Ovary (tissue), 9 donors: Measurements from ENCODE around the gene CEP162. TPM values are rescaled to one million over a fixed set of nuclear protein-coding genes. Genes with fewer than 3 reads are reported as not detected.
A peak's percentile ranks its signal among the peaks of the same experiment; 100 is the strongest.
"Not testable (repeated sequence)": the region's sequence is repeated elsewhere in the genome, so short reads cannot be mapped to it uniquely, and the experiment has no call there.

Experiments
- DNase-seq, 5 donors: peaks; one replicate each; pipeline ENCODE4 v3.0.0-alpha.2; 2019 to 2020
- H3K27ac ChIP-seq, 2 donors: fragments of 200-600 bp; one replicate each; pipeline versions ENCODE4 v1.5.1 to v1.8.0; 2019 to 2022
- H3K27me3 ChIP-seq: fragments of 200-600 bp; one replicate; pipeline ENCODE4 v1.8.0; 2022
- H3K36me3 ChIP-seq: fragments of 200-600 bp; sonication (generic); one replicate; pipeline ENCODE4 v1.5.1; 2019
- H3K4me1 ChIP-seq: one replicate; pipeline ENCODE4 v1.8.1; 2013; ENCODE audit warnings: mild to moderate bottlenecking, moderate library complexity; ENCODE audit not compliant: insufficient read depth
- H3K4me3 ChIP-seq: fragments of 200-600 bp; sonication (generic); one replicate; pipeline ENCODE4 v1.5.1; 2017
- H3K9me3 ChIP-seq, 2 donors: fragments of 200-600 bp in 1 of 2; sonication (generic) in 1 of 2; one replicate each; pipeline versions ENCODE4 v1.5.1 to v1.8.1; 2013 to 2019; ENCODE audit warnings: mild to moderate bottlenecking in 1 of 2, moderate library complexity in 1 of 2
- CTCF ChIP-seq, 3 donors: fragments of 450-650 bp in 2 of 3; fragments of 200-600 bp in 1 of 3; IDR thresholded peaks; one replicate each; pipeline versions ENCODE4 v1.5.1 to v1.8.0; 2016 to 2022; ENCODE audit warnings: antibody characterized with exemption in 3 of 3, mild to moderate bottlenecking in 1 of 3
- EP300 ChIP-seq: sonication (generic); formaldehyde crosslinking; IDR thresholded peaks from one replicate; pipeline ENCODE4 v1.6.1; 2017; ENCODE audit warnings: antibody characterized with exemption
- POLR2A ChIP-seq: fragments of 450-650 bp; IDR thresholded peaks from one replicate; pipeline ENCODE4 v1.6.1; 2017; ENCODE audit warnings: antibody characterized with exemption, mild to moderate bottlenecking, moderate library complexity
- WGBS, 3 donors: extraction: QIAGEN DNeasy Blood & Tissue Kit in 1 of 3; methylation state at CpG; one replicate each; pipeline versions ENCODE4 v1.1.5 to v1.1.7; 2013 to 2017; 5-methylcytosine and 5-hydroxymethylcytosine counted together
- intact Hi-C, 4 donors: fragments of 100-400 bp; cut with DNase I; formaldehyde crosslinking; loops; one replicate each; pipeline versions ENCODE4 v1.11.0 to v1.15.1; 2022 to 2023
- polyA plus RNA-seq, 2 donors: library from polyadenylated mRNA; stranded (reverse); fragments of 200-250 nt in 1 of 2; fragments of 350-450 nt in 1 of 2; fragmentation: Illumina TruSeq in 1 of 2; extraction: RNeasy Lipid Tissue Mini Kit (QIAGEN cat#74804) in 1 of 2; gene quantifications; one replicate each; pipeline ENCODE4 v1.2.3, GENCODE V29; 2013 to 2014
- total RNA-seq, 7 donors: library from RNA; depleted of rRNA in 2 of 7; stranded (reverse); fragments of >200 nt in 2 of 7; fragmentation: NEBNext Ultra II Directional in 3 of 7; extraction: Animal tissue kit (Norgen Biotek cat#: 25700) in 3 of 7; gene quantifications; one replicate each; pipeline versions ENCODE4 v1.1.0 to v1.2.4, GENCODE V29; 2016 to 2023
- donor health status: DM: no; HTN: no; CAD: no; lungs with moderate emphysema.
- donor health status: DM: no; HTN: no; CAD: no.
- donor health status: Bipolar disorder and iron deficiency.
- donor health status: DM: yes; HTN: yes; CAD: no.
- donor health status: DM: no; HTN: no; CAD: no.
- donor health status: DM: yes; HTN: yes; CAD: no.

CEP162 gene
- total and polyA plus RNA-seq, 9 donors = 5.3 to 16.8 (median 9.7) TPM

DNA sequence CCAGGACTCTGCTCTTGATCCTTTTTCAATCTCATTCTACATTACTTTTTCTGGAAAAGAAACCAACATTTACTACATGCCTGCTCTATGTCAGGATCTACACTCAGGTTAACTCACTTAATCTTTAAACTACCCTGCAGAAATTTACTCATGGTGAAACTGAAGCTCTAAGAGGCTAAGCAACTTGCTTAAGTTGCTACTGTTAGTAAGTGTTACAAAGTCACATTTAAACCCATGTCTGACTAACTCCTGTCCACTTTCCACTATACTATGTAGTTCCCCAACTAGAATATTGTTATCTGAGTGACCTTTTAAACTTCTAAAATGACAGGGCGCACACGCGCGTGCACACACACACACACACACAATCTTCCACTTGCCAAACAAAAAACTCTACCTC, 5.0 kb downstream of the CEP162 start:
- H3K36me3 ChIP-seq = no peaks in the 10 kb centered on the region
- H3K27ac ChIP-seq = no peak overlapping the region
- no peak for DNase-seq
- intact Hi-C loops = loop anchor here in 2 of 4 donors (10.0 kb wide), 2 partner anchors 328 to 338 kb away; no protein-coding TSS in a partner anchor
- no peaks in the 10 kb centered on the region for H3K9me3 ChIP-seq
- H3K4me1 ChIP-seq = peaks cover 1% of the 10 kb centered on the region
- no peaks in the 10 kb centered on the region for H3K27me3 ChIP-seq
- no peak for TF ChIP-seq EP300
- no peak for TF ChIP-seq POLR2A
- no peak for TF ChIP-seq CTCF (IDR thresholded peaks at IDR 0.05)
- H3K4me3 ChIP-seq = no peak overlapping the region
- WGBS, 3 donors = 90 to 91% (median 90%) methylated on average over 4 of the region's 4 CpGs

- H3K36me3 ChIP-seq = no peaks in the 10 kb centered on the region
- no peak for TF ChIP-seq POLR2A
- TF ChIP-seq EP300 = no peak
- peak in 1 of 3 donors; percentile 18 for TF ChIP-seq CTCF (IDR thresholded peaks at IDR 0.05)
- no peak for DNase-seq
- H3K27me3 ChIP-seq = no peaks in the 10 kb centered on the region
- no peak overlapping the region for H3K4me3 ChIP-seq
- intact Hi-C loops = loop anchor here in 2 of 4 donors (10.0 kb wide), 2 partner anchors 326 to 336 kb away; no protein-coding TSS in a partner anchor
- no peaks in the 10 kb centered on the region for H3K4me1 ChIP-seq
- H3K9me3 ChIP-seq = no peaks in the 10 kb centered on the region
- no peak overlapping the region for H3K27ac ChIP-seq
- WGBS, 3 donors = 71 to 78% (median 73%) methylated on average over 3 of the region's 3 CpGs
Observed at GRCh38 chr6:84220809-84221409, 6.5 kb downstream of the CEP162 start.

GRCh38 chr6:84218091-84218490, 9.4 kb downstream of the CEP162 start:
- Histone ChIP-seq H3K4me1 (no peaks in the 10 kb centered on the region), H3K4me3 (no peak overlapping the region), H3K9me3 (no peaks in the 10 kb centered on the region), H3K27ac (no peak overlapping the region), H3K27me3 (no peaks in the 10 kb centered on the region), H3K36me3 (no peaks in the 10 kb centered on the region)
- intact Hi-C loops = no loop called here
- TF ChIP-seq EP300 (no peak), POLR2A (no peak), CTCF (IDR thresholded peaks at IDR 0.05) (no peak)
- 87 to 94% (median 92%) methylated on average over 3 of the region's 3 CpGs for WGBS, 3 donors
- DNase-seq = no peak

DNA sequence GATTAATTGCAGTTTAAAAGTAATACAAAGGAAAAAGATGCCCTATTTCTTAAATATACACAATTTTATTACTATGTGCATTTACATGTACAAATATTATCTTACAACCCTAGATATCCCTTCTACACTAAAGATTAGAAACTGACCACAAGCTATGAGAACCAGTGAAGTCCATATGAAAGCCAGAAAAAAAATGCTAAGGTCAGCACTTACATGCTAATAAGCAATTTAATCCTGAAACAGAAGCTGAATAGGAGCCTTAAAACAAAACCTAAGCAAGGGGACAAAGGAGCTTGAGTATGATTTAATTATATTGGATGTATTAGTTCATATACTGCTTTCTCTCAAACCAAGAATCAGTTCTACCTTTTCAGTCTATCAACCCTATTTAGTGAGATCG, 14.2 kb downstream of the CEP162 start:
- Histone ChIP-seq H3K36me3 (no peaks in the 10 kb centered on the region), H3K9me3 (no peaks in the 10 kb centered on the region), H3K27ac (no peak overlapping the region), H3K4me3 (no peak overlapping the region), H3K27me3 (no peaks in the 10 kb centered on the region), H3K4me1 (no peaks in the 10 kb centered on the region)
- intact Hi-C loops = no loop called here
- no peak for TF ChIP-seq EP300
- 87 to 94% (median 90%) methylated on average over 1 of the region's 1 CpG for WGBS, 3 donors
- DNase-seq = no peak

GRCh38 chr6:84204011-84204410, 23.4 kb downstream of the CEP162 start:
- no peak for DNase-seq
- no peaks in the 10 kb centered on the region for H3K9me3 ChIP-seq
- 89 to 95% (median 91%) methylated on average over 3 of the region's 3 CpGs for WGBS, 3 donors
- H3K36me3 ChIP-seq = no peaks in the 10 kb centered on the region
- no peaks in the 10 kb centered on the region for H3K27me3 ChIP-seq
- no peaks in the 10 kb centered on the region for H3K4me1 ChIP-seq
- H3K4me3 ChIP-seq = no peak overlapping the region
- no peak overlapping the region for H3K27ac ChIP-seq
- TF ChIP-seq EP300 (no peak), CTCF (IDR thresholded peaks at IDR 0.05) (no peak), POLR2A (no peak)
- intact Hi-C loops = no loop called here

GRCh38 chr6:84199987-84200386, 27.5 kb downstream of the CEP162 start:
- H3K4me3 ChIP-seq, DNase-seq, intact Hi-C loops, H3K27ac ChIP-seq, H3K4me1 ChIP-seq, H3K27me3 ChIP-seq, H3K36me3 ChIP-seq, H3K9me3 ChIP-seq: not testable (repeated sequence)
- WGBS, 3 donors = 89 to 97% (median 94%) methylated on average over 6 of the region's 6 CpGs
